Lower leg skin (tissue), 4 donors: ENCODE data around the gene CACNA1F. TPM values are rescaled to one million over a fixed set of nuclear protein-coding genes. Genes with fewer than 3 reads are reported as not detected.

Experiments
- DNase-seq, 2 donors: peaks; one replicate each; pipeline ENCODE4 v3.0.0-alpha.2; 2019; ENCODE audit warnings: low spot score in 2 of 2
- H3K4me3 ChIP-seq: fragments of 200-600 bp; sonication (generic); 2 replicates; pipeline ENCODE4 v1.5.1; 2017; ENCODE audit warnings: mild to moderate bottlenecking, low read depth; ENCODE audit not compliant: poor library complexity, severe bottlenecking
- CTCF ChIP-seq, 3 donors: fragments of 450-650 bp; IDR thresholded peaks; one replicate each; pipeline ENCODE4 v1.5.1; 2016; ENCODE audit warnings: antibody characterized with exemption in 3 of 3, mild to moderate bottlenecking in 3 of 3, moderate library complexity in 2 of 3
- POLR2A ChIP-seq, 2 donors: fragments of 450-650 bp; IDR thresholded peaks; one replicate each; pipeline ENCODE4 v1.6.1; 2016 to 2017; ENCODE audit warnings: antibody characterized with exemption in 2 of 2, mild to moderate bottlenecking in 1 of 2, moderate library complexity in 1 of 2
- WGBS, 2 donors: methylation state at CpG; one replicate each; pipeline ENCODE4 v1.1.5; 2018; 5-methylcytosine and 5-hydroxymethylcytosine counted together
- intact Hi-C: fragments of 100-400 bp; cut with DNase I; formaldehyde crosslinking; loops from one replicate; pipeline ENCODE4 v1.15.0; 2023; ENCODE audit warnings: low total_unique reads
- total RNA-seq, 4 donors: library from RNA; depleted of rRNA; stranded (reverse); fragments of >200 nt; gene quantifications; one replicate each; pipeline ENCODE4 v1.1.0, GENCODE V29; 2016

Gene CACNA1F
- total RNA-seq, 4 donors from 2014 or later = 0.06 to 0.76 (median 0.15) TPM; not detected in 1

GRCh38 chrX:49206543-49206942 is 26.6 kb downstream of the CACNA1F start:
- DNase-seq = no peak
- WGBS, 2 donors = 84% methylated on average over 8 of the region's 8 CpGs; no CpG with 5 or more reads in 1 of the 2 donors
- TF ChIP-seq POLR2A (IDR thresholded peaks at IDR 0.05) = no peak
- TF ChIP-seq CTCF (IDR thresholded peaks at IDR 0.05) = no peak
- no peak overlapping the region for H3K4me3 ChIP-seq
- intact Hi-C loops = no loop called here

- WGBS, 2 donors = 75 to 80% methylated on average over 11 to 13 of the region's 13 CpGs
- intact Hi-C loops = no loop called here
- DNase-seq = no peak
- H3K4me3 ChIP-seq = no peak overlapping the region
- TF ChIP-seq POLR2A (IDR thresholded peaks at IDR 0.05) (no peak), CTCF (IDR thresholded peaks at IDR 0.05) (no peak)
Measured at GRCh38 chrX:49205443-49205842, 27.7 kb downstream of the CACNA1F start.

GRCh38 chrX:49204709-49205108 is 28.4 kb downstream of the CACNA1F start:
- intact Hi-C loops = no loop called here
- no peak for DNase-seq
- whole genome bisulfite sequencing, 2 donors = 39 to 40% methylated on average over 4 of the region's 4 CpGs
- no peak for TF ChIP-seq CTCF (IDR thresholded peaks at IDR 0.05)
- H3K4me3 ChIP-seq = no peak overlapping the region

GRCh38 chrX:49204017-49204416 is 29.1 kb downstream of the CACNA1F start:
- intact Hi-C loops = no loop called here
- no peak for DNase-seq
- TF ChIP-seq POLR2A (IDR thresholded peaks at IDR 0.05) (no peak), CTCF (IDR thresholded peaks at IDR 0.05) (no peak)
- H3K4me3 ChIP-seq = no peak overlapping the region
- WGBS, 2 donors = 75 to 92% methylated on average over 4 to 6 of the region's 6 CpGs

GRCh38 chrX:49203536-49203935 is 29.6 kb downstream of the CACNA1F start:
- intact Hi-C loops = no loop called here
- TF ChIP-seq CTCF (IDR thresholded peaks at IDR 0.05) = no peak
- no peak for TF ChIP-seq POLR2A (IDR thresholded peaks at IDR 0.05)
- WGBS, 2 donors = 52 to 71% methylated on average over 3 of the region's 3 CpGs
- H3K4me3 ChIP-seq = no peak overlapping the region
- no peak for DNase-seq

GRCh38 chrX:49202022-49202421 is 31.1 kb downstream of the CACNA1F start:
- H3K4me3 ChIP-seq = no peak overlapping the region
- intact Hi-C loops = no loop called here
- no peak for DNase-seq
- WGBS, 2 donors = 90 to 94% methylated on average over 2 of the region's 2 CpGs
- TF ChIP-seq CTCF (IDR thresholded peaks at IDR 0.05) (no peak), POLR2A (IDR thresholded peaks at IDR 0.05) (no peak)
